GM12878 (cell line): ENCODE measurements around the gene SLC37A1.

Experiments used
- BHLHE40 ChIP-seq, 2 experiments: fragments of 450-650 bp in 1 of 2; IDR thresholded peaks; 2 replicates each; pipeline ENCODE4 v1.6.1; 2011 to 2017; ENCODE audit warnings: low read depth in 2 of 2, borderline replicate concordance in 1 of 2, improper control_type of control experiment in 1 of 2, low read length in 1 of 2, mild to moderate bottlenecking in 1 of 2
- BRCA1 ChIP-seq: IDR thresholded peaks from 2 replicates; pipeline ENCODE4 v1.6.1; 2011; ENCODE audit warnings: low read depth, low read length, improper control_type of control experiment
- NFYB ChIP-seq: IDR thresholded peaks from 2 replicates; pipeline ENCODE4 v1.6.1; 2011; ENCODE audit warnings: low read depth, mild to moderate bottlenecking, low read length, improper control_type of control experiment, moderate library complexity; ENCODE audit not compliant: insufficient read depth

DNA sequence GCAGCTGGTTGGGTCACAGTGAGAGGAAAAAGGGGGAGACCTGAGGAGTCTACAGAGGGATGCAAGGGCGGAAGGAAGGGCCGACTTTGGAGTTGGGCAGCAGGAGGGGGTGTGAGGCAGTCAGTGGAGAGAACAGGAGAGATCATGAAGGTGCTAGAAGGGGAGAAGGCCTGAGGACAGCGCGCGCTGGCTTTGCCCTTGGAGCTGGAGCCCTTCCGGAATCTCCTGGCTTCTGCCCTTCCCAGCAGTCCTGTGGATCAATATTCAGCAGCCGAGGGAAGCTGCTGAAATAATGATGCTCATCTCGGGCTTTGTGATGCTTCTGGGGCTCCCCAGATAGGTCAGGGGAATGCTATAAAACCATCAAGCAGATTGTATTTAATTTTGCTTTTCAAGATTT lies 26.7 kb downstream of the SLC37A1 start:
- TF ChIP-seq BRCA1, result no peak
- TF ChIP-seq NFYB, result no peak
- TF ChIP-seq BHLHE40 (IDR thresholded peaks at IDR 0.05; ENCODE audit: borderline replicate concordance in 1 of 2, low read depth in 2 of 2, low read length in 1 of 2), result no peak
